AML-193 (cell line): ENCODE results near the gene VPS41.

Experiments used
- DNase-seq, 2 experiments: peaks; one replicate each; lab custom pipeline; 2025; lab: John Stamatoyannopoulos, UW

VPS41 gene

GRCh38 chr7:38801786-38802185, 107.2 kb downstream of the VPS41 start:
- no peak for DNase-seq

- DNase-seq = no peak
Measured at GRCh38 chr7:38798552-38799267, 110.3 kb downstream of the VPS41 start.

GRCh38 chr7:38796626-38797501, 112.1 kb downstream of the VPS41 start:
- peak; percentile 3 to 6 for DNase-seq

- DNase-seq = no peak
Measured at GRCh38 chr7:38795593-38795992, 113.4 kb downstream of the VPS41 start.

- DNase-seq = no peak
Measured at GRCh38 chr7:38781991-38782390, 127.0 kb downstream of the VPS41 start.

GRCh38 chr7:38777609-38778008, 131.4 kb downstream of the VPS41 start:
- DNase-seq = no peak

GRCh38 chr7:38775506-38776175, 133.3 kb downstream of the VPS41 start:
- no peak for DNase-seq

GRCh38 chr7:38773430-38773829, 135.6 kb downstream of the VPS41 start:
- no peak for DNase-seq

GRCh38 chr7:38760226-38760625, 148.8 kb downstream of the VPS41 start:
- no peak for DNase-seq

GRCh38 chr7:38759028-38759427, 150.0 kb downstream of the VPS41 start:
- DNase-seq = no peak

GRCh38 chr7:38757931-38758330, 151.1 kb downstream of the VPS41 start:
- DNase-seq = no peak

GRCh38 chr7:38756521-38756920, 152.5 kb downstream of the VPS41 start:
- DNase-seq = no peak

GRCh38 chr7:38753347-38753746, 155.6 kb downstream of the VPS41 start:
- DNase-seq = no peak

GRCh38 chr7:38751416-38751815, 157.6 kb downstream of the VPS41 start:
- DNase-seq = no peak

- no peak for DNase-seq
Measured at GRCh38 chr7:38748056-38748610, 160.9 kb downstream of the VPS41 start.

GRCh38 chr7:38746438-38746837, 162.6 kb downstream of the VPS41 start:
- DNase-seq = no peak

- DNase-seq = no peak
Measured at GRCh38 chr7:38744746-38745145, 164.2 kb downstream of the VPS41 start.

GRCh38 chr7:38743899-38744298, 165.1 kb downstream of the VPS41 start:
- DNase-seq = no peak

- DNase-seq = no peak
Measured at GRCh38 chr7:38740041-38740440, 168.9 kb downstream of the VPS41 start.

- no peak for DNase-seq
Measured at GRCh38 chr7:38736138-38736537, 172.9 kb downstream of the VPS41 start.

- DNase-seq = no peak
Measured at GRCh38 chr7:38731215-38731614, 177.8 kb downstream of the VPS41 start.

GRCh38 chr7:38728145-38728544, 180.8 kb downstream of the VPS41 start:
- DNase-seq = no peak
